Liver (tissue), 9 donors: ENCODE results near the gene ATOX1. TPM values are rescaled to one million over a fixed set of nuclear protein-coding genes. Genes with fewer than 3 reads are reported as not detected.

Experiments used
- DNase-seq: peaks from one replicate; pipeline ENCODE4 v3.0.0-alpha.2; 2017; ENCODE audit warnings: low spot score
- H3K27ac ChIP-seq, 2 donors: one replicate each; pipeline ENCODE4 v1.7.0; 2013; ENCODE audit warnings: inconsistent platforms in 2 of 2, low read length in 2 of 2, control low read depth in 1 of 2, low read depth in 1 of 2, mild to moderate bottlenecking in 1 of 2
- H3K27me3 ChIP-seq, 4 donors: one replicate each; pipeline versions ENCODE4 v1.6.1 to v1.7.0; 2013; ENCODE audit warnings: low read length in 3 of 4, inconsistent platforms in 1 of 4, mild to moderate bottlenecking in 1 of 4, moderate library complexity in 1 of 4; ENCODE audit not compliant: control insufficient read depth in 4 of 4, insufficient read depth in 4 of 4
- H3K36me3 ChIP-seq, 4 donors: one replicate each; pipeline versions ENCODE4 v1.6.1 to v1.7.0; 2013; ENCODE audit warnings: low read length in 3 of 4, mild to moderate bottlenecking in 3 of 4, low read depth in 1 of 4, moderate library complexity in 1 of 4; ENCODE audit not compliant: control insufficient read depth in 4 of 4, insufficient read depth in 3 of 4
- H3K4me1 ChIP-seq, 4 donors: one replicate each; pipeline versions ENCODE4 v1.6.1 to v1.7.0; 2013; ENCODE audit warnings: low read length in 3 of 4, mild to moderate bottlenecking in 3 of 4, moderate library complexity in 1 of 4; ENCODE audit not compliant: control insufficient read depth in 4 of 4, insufficient read depth in 4 of 4
- H3K4me3 ChIP-seq, 3 donors: one replicate each; pipeline versions ENCODE4 v1.6.1 to v1.7.0; 2013; ENCODE audit warnings: low read length in 3 of 3, control low read depth in 1 of 3, low read depth in 1 of 3, mild to moderate bottlenecking in 1 of 3
- H3K9ac ChIP-seq, 2 donors: one replicate each; pipeline ENCODE4 v1.7.0; 2013; ENCODE audit warnings: low read length in 2 of 2, mild to moderate bottlenecking in 2 of 2, moderate library complexity in 2 of 2, control low read depth in 1 of 2, low read depth in 1 of 2
- H3K9me3 ChIP-seq, 4 donors: one replicate each; pipeline versions ENCODE4 v1.6.1 to v1.7.0; 2013; ENCODE audit warnings: low read length in 3 of 4; ENCODE audit not compliant: control insufficient read depth in 4 of 4
- EGR1 ChIP-seq, 2 donors: IDR thresholded peaks; 2 replicates each; pipeline ENCODE4 v1.6.1; 2016 to 2018; ENCODE audit warnings: antibody characterized with exemption in 2 of 2, low read depth in 2 of 2
- FOXA2 ChIP-seq: IDR thresholded peaks from 2 replicates; pipeline ENCODE4 v1.6.1; 2016; ENCODE audit warnings: antibody characterized with exemption
- HNF4A ChIP-seq, 2 donors: conservative IDR thresholded peaks; 2 replicates each; pipeline ENCODE4 v1.6.1; 2016; ENCODE audit warnings: antibody characterized with exemption in 2 of 2, mild to moderate bottlenecking in 2 of 2
- JUND ChIP-seq, 2 donors: IDR thresholded peaks; 2 replicates each; pipeline ENCODE4 v1.6.1; 2016; ENCODE audit warnings: antibody characterized with exemption in 2 of 2
- NR2F2 ChIP-seq: IDR thresholded peaks from 2 replicates; pipeline ENCODE4 v1.6.1; 2016; ENCODE audit warnings: antibody characterized with exemption
- RAD21 ChIP-seq, 2 donors: IDR thresholded peaks; 2 replicates each; pipeline ENCODE4 v1.6.1; 2016; ENCODE audit warnings: antibody characterized with exemption in 2 of 2, mild to moderate bottlenecking in 2 of 2
- RXRA ChIP-seq, 2 donors: IDR thresholded peaks; 2 replicates each; pipeline ENCODE4 v1.6.1; 2017 to 2018; ENCODE audit warnings: antibody characterized with exemption in 2 of 2, mild to moderate bottlenecking in 1 of 2
- TAF1 ChIP-seq: conservative IDR thresholded peaks from 2 replicates; pipeline ENCODE4 v1.6.1; 2016; ENCODE audit warnings: antibody characterized with exemption, mild to moderate bottlenecking
- WGBS: extraction: QIAGEN DNeasy Blood & Tissue Kit; methylation state at CpG from one replicate; pipeline ENCODE4 v1.1.7; 2013; 5-methylcytosine and 5-hydroxymethylcytosine counted together
- polyA plus RNA-seq, 2 donors: library from polyadenylated mRNA; stranded (reverse) in 1 of 2; unstranded in 1 of 2; fragments of 200-250 nt in 1 of 2; fragments of >200 nt in 1 of 2; fragmentation: Nextera tagmentation in 1 of 2; extraction: Ambion mirVana in 1 of 2; gene quantifications; one replicate each; pipeline versions ENCODE4 v1.2.1 to v1.2.3, GENCODE V29; 2013 to 2015
- total RNA-seq, 2 donors: library from RNA; depleted of rRNA; stranded (reverse); fragments of >200 nt; gene quantifications; one replicate each; pipeline ENCODE4 v1.2.3, GENCODE V29; 2014
- TF ChIP-seq, protein P1 (sequence below): fragments of 150-350 bp; IDR thresholded peaks from 2 replicates; pipeline ENCODE4 v1.5.1; 2017; ENCODE audit warnings: improper control_type of control experiment, low read depth, low read length; ENCODE audit not compliant: missing input control
- TF ChIP-seq, protein P2 (sequence below): IDR thresholded peaks from 2 replicates; pipeline ENCODE4 v1.6.1; 2016; ENCODE audit warnings: antibody characterized with exemption
- TF ChIP-seq, protein P3 (sequence below): IDR thresholded peaks from 2 replicates; pipeline ENCODE4 v1.6.1; 2016; ENCODE audit warnings: antibody characterized with exemption
- TF ChIP-seq, protein P4 (sequence below): IDR thresholded peaks from 2 replicates; pipeline ENCODE4 v1.6.1; 2016; ENCODE audit warnings: antibody characterized with exemption
- TF ChIP-seq, protein P5 (sequence below): IDR thresholded peaks from 2 replicates; pipeline ENCODE4 v1.6.1; 2016; ENCODE audit warnings: antibody characterized with exemption, mild to moderate bottlenecking
- donor health status: healthy.
- donor health status: healthy.
- donor health status: healthy.
- donor health status: healthy.
- donor health status: healthy.

Gene ATOX1
- total and polyA plus RNA-seq, 4 donors, result 25.9 to 307 (median 95.6) TPM

DNA sequence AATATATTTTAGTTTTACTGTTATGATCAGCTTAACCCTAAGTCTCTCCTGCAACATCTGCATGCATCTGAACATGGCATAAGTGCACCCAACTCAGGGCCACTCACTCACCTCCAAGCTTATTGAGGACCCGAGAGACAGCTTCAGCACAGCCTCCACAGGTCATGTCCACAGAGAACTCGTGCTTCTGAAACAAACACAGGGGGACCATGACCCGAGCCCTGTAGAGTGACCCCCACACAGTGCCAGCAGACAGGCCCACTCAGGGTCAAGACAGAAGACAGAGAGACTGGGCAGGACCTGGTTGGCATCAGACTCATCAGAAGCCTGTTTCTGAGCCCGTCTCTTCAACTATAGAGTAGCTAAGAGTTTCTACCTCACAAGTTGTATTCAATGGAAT is 6.8 kb downstream of the ATOX1 start:
- WGBS, result 87% methylated on average over 4 of the region's 4 CpGs
- Histone ChIP-seq H3K9me3 (no peaks in the 10 kb centered on the region), H3K9ac (no peak overlapping the region), H3K36me3 (peaks cover 0 to 5% (median 3%) of the 10 kb centered on the region in 4 donors), H3K27me3 (no peaks in the 10 kb centered on the region), H3K4me3 (no peak overlapping the region), H3K4me1 (peaks cover 0 to 25% (median 17%) of the 10 kb centered on the region in 4 donors), H3K27ac (no peak overlapping the region)
- DNase-seq, result no peak
- TF ChIP-seq NR2F2, result no peak
- TF ChIP-seq JUND (IDR thresholded peaks at IDR 0.05), result no peak
- TF ChIP-seq, protein P1, sequence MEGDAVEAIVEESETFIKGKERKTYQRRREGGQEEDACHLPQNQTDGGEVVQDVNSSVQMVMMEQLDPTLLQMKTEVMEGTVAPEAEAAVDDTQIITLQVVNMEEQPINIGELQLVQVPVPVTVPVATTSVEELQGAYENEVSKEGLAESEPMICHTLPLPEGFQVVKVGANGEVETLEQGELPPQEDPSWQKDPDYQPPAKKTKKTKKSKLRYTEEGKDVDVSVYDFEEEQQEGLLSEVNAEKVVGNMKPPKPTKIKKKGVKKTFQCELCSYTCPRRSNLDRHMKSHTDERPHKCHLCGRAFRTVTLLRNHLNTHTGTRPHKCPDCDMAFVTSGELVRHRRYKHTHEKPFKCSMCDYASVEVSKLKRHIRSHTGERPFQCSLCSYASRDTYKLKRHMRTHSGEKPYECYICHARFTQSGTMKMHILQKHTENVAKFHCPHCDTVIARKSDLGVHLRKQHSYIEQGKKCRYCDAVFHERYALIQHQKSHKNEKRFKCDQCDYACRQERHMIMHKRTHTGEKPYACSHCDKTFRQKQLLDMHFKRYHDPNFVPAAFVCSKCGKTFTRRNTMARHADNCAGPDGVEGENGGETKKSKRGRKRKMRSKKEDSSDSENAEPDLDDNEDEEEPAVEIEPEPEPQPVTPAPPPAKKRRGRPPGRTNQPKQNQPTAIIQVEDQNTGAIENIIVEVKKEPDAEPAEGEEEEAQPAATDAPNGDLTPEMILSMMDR, result no peak
- TF ChIP-seq, protein P2, sequence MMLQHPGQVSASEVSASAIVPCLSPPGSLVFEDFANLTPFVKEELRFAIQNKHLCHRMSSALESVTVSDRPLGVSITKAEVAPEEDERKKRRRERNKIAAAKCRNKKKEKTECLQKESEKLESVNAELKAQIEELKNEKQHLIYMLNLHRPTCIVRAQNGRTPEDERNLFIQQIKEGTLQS, result no peak
- TF ChIP-seq, protein P3, sequence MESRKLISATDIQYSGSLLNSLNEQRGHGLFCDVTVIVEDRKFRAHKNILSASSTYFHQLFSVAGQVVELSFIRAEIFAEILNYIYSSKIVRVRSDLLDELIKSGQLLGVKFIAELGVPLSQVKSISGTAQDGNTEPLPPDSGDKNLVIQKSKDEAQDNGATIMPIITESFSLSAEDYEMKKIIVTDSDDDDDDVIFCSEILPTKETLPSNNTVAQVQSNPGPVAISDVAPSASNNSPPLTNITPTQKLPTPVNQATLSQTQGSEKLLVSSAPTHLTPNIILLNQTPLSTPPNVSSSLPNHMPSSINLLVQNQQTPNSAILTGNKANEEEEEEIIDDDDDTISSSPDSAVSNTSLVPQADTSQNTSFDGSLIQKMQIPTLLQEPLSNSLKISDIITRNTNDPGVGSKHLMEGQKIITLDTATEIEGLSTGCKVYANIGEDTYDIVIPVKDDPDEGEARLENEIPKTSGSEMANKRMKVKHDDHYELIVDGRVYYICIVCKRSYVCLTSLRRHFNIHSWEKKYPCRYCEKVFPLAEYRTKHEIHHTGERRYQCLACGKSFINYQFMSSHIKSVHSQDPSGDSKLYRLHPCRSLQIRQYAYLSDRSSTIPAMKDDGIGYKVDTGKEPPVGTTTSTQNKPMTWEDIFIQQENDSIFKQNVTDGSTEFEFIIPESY, result no peak
- TF ChIP-seq, protein P4, sequence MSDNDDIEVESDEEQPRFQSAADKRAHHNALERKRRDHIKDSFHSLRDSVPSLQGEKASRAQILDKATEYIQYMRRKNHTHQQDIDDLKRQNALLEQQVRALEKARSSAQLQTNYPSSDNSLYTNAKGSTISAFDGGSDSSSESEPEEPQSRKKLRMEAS, result no peak
- no peak for TF ChIP-seq FOXA2
- TF ChIP-seq RAD21 (IDR thresholded peaks at IDR 0.05), result no peak
- TF ChIP-seq RXRA (IDR thresholded peaks at IDR 0.05), result no peak
- no peak for TF ChIP-seq HNF4A (conservative IDR thresholded peaks at IDR 0.05)
- no peak for TF ChIP-seq EGR1 (IDR thresholded peaks at IDR 0.05; ENCODE audit: low read depth in 2 of 2)

DNA sequence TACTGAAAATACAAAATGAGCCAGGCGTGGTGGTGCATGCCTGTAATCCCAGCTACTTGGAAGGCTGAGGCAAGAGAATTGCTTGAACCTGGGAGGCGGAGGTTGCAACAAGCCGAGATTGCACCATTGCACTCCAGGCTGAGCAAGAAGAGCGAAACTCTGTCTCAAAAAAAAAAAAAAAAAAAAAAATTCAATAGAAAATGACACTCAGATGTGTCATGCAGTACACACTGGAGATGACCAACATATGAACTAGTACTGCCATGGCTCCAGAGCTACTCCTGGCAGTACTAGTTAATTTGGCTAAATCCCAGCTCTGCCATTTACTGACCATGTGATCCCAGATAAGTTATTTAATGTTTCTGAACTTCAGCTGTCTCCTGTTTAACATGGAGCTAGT is 7.3 kb downstream of the ATOX1 start:
- Histone ChIP-seq H3K27me3 (no peaks in the 10 kb centered on the region), H3K9ac (no peak overlapping the region), H3K4me1 (peaks cover 0 to 25% (median 14%) of the 10 kb centered on the region in 4 donors), H3K9me3 (no peaks in the 10 kb centered on the region), H3K36me3 (peaks cover 0 to 7% (median 3%) of the 10 kb centered on the region in 4 donors), H3K27ac (no peak overlapping the region), H3K4me3 (no peak overlapping the region)
- no peak for DNase-seq
- TF ChIP-seq RXRA (IDR thresholded peaks at IDR 0.05) (no peak), NR2F2 (no peak), TAF1 (no peak)
- TF ChIP-seq, protein P5, sequence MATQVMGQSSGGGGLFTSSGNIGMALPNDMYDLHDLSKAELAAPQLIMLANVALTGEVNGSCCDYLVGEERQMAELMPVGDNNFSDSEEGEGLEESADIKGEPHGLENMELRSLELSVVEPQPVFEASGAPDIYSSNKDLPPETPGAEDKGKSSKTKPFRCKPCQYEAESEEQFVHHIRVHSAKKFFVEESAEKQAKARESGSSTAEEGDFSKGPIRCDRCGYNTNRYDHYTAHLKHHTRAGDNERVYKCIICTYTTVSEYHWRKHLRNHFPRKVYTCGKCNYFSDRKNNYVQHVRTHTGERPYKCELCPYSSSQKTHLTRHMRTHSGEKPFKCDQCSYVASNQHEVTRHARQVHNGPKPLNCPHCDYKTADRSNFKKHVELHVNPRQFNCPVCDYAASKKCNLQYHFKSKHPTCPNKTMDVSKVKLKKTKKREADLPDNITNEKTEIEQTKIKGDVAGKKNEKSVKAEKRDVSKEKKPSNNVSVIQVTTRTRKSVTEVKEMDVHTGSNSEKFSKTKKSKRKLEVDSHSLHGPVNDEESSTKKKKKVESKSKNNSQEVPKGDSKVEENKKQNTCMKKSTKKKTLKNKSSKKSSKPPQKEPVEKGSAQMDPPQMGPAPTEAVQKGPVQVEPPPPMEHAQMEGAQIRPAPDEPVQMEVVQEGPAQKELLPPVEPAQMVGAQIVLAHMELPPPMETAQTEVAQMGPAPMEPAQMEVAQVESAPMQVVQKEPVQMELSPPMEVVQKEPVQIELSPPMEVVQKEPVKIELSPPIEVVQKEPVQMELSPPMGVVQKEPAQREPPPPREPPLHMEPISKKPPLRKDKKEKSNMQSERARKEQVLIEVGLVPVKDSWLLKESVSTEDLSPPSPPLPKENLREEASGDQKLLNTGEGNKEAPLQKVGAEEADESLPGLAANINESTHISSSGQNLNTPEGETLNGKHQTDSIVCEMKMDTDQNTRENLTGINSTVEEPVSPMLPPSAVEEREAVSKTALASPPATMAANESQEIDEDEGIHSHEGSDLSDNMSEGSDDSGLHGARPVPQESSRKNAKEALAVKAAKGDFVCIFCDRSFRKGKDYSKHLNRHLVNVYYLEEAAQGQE, result no peak
- TF ChIP-seq, protein P2, result no peak
- TF ChIP-seq, protein P1, result no peak
- 90% methylated on average over 4 of the region's 4 CpGs for WGBS
